Activated gamma-delta T cell treated with anti-CD3 and anti-CD28 coated beads, Interleukin-2, amount 50 U/mL, for 16 hours (primary cell): ENCODE results near the gene PACSIN2.
"Not testable (repeated sequence)": the region's sequence is repeated elsewhere in the genome, so short reads cannot be mapped to it uniquely, and the experiment has no call there.

Source experiments
- DNase-seq: peaks from one replicate; pipeline ENCODE4 v3.0.0-alpha.2; 2020; ENCODE audit warnings: low read depth

PACSIN2 gene

DNA sequence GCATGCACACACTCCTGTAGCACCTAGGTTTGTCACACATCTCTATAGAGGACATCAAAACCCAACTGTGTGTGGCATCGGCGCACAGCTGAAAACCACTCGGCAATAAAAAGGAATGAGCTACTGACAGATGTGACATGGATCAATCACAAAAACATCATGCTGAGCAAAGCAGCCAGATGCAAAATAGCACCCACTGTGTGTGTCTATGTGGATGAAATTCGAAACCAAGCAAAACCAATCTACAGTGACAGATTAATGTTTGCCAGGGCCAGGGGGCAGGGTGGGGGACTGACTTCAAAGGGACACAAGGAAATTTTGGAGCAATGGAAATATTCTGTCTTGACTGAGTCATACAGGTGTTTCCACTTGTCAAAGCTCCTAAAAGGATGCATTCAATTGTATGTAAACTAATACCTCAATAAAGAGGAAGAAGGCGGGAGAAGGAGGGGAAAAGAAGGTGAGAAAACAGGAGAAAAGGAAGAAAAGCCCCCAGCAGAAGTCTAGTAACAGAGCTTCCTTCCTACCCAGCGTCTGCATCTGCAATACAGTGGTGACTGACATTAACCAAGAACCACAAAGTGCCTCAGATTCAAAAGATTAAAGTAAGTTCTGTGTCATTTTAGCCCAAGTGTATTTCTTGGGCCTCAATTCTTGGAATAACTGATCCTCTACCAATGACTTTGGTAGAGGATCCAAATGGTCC lies 49.8 kb downstream of the PACSIN2 start:
- no peak for DNase-seq

DNA sequence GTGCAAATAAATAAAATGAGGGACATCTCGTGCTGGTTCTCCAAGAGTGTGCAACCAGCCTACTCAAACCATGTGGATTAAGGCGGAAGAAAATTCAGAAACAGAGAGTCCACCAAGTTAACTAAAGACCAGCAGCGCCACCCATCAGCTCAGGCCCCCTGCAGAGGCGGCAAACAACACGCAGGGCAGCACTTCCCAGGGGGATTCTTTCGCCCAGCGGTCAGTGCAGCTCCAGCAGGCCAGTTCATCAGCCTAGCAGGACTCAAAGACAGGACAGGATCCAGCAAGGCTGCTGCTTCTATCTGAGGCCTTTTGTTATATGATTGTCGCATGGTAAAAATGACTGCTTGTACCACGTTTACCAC lies 51.7 kb downstream of the PACSIN2 start:
- no peak for DNase-seq

DNA sequence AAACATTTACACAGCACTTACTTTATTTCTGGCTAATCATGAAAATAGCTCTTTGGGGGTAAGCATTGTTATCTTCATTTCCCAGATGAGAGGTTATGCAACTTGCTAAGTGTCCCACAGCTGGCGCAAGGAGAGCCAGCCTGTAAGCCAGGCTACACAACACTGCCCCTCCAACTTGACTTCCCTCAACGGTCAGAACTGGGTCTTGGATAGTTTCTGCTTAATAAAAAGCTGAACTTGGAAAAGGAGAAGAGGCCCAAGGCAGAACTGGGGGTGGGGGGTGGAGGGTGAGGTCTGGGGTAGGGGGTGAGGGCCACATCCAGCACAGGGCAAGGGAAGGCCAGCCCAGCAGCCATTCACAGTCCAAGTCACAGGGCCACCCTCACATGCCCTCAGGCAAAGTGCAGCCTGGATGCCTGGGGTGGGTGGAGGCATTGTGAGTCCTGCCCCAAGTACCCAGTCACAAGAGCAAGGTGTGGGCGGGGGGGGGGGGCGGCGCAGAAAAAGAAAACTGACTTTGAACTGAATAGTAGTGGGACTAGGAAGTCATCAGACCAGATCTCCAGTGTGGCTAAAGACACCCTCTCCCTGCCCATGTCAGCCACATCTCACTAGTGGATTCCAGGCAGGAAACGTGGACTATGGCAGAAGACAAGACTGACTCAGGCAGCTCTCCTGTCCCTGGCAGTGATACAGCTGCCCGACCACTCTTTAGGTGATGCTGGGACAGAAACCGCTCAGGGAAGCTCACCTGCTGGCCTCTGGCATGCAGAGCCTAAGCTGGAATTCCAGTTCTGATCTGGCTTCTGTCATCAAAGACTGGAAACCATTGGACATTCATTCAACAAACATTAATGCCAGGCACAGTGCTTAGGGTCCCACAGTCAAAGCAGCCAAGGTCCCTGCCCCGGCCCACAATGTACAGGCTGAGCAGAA lies 52.4 kb downstream of the PACSIN2 start:
- DNase-seq, result no peak

DNA sequence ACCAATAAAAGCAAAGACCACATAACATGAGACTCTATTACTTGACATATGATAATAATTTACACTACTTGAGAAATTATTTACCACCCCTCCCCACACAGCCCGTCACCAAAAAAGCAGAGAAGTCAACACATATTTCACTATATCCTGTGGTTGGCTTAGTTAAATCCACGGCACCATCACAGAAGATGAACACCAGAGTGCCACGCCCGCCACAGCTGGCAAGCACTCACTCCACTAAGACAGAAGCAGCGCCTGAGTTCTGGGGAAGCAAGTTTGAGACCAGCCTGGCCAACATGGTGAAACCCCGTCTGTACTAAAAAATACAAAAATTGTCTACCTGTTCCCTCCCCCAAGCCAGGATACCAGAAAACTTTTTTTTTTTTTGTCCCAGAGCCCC lies 53.1 kb downstream of the PACSIN2 start:
- DNase-seq, result no peak

DNA sequence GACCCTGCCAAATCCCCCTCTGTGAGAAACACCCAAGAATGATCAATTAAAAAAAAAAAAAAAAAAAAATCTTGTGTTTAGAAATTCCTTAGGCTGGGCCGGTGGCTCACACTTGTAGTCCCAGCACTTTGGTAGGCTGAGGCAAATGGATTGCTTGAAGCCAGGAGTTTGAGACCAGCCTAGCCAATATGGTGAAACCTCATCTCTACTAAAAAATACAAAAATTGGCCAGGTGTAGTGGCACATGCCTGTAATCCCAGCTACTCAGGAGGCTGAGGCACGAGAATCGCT lies 53.6 kb downstream of the PACSIN2 start:
- not testable (repeated sequence) for DNase-seq

DNA sequence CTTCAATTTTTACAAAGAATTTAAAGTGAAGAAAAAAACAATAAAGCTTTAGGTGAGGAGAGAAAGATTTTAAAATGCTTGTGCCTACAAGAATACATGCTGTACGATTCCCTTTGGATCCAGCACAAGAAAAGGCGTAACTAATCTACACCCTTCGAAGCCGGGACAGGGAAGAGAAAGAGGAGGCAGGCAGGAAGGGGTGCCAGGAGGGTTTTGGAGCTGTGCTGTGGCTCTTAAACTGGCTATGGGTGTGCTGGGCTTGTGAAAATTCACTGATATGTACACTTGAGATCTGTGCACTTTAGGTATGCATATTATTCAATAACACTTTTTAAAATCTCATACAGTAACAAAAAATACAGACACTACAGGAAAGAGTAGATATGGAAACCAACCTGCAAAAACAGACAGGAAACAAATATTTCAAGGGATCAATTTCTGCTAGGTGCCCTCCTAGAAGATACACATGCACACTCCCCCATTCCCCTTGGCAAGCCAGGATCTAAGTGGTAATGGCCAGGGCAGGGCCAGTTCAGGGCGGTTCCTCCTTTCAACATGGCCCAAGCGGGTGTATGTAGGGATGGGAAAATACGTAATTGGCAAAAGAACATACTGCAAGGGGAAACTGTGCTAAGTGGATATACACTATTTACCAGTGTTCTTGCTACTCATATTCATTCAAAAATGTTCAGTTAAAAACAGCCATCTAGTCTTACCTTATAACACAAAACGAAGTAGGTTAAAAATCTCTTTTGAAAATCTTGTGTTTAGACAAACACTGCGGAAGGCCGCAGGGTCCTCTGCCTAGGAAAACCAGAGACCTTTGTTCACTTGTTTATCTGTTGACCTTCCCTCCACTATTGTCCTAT lies 54.2 kb downstream of the PACSIN2 start:
- no peak for DNase-seq

DNA sequence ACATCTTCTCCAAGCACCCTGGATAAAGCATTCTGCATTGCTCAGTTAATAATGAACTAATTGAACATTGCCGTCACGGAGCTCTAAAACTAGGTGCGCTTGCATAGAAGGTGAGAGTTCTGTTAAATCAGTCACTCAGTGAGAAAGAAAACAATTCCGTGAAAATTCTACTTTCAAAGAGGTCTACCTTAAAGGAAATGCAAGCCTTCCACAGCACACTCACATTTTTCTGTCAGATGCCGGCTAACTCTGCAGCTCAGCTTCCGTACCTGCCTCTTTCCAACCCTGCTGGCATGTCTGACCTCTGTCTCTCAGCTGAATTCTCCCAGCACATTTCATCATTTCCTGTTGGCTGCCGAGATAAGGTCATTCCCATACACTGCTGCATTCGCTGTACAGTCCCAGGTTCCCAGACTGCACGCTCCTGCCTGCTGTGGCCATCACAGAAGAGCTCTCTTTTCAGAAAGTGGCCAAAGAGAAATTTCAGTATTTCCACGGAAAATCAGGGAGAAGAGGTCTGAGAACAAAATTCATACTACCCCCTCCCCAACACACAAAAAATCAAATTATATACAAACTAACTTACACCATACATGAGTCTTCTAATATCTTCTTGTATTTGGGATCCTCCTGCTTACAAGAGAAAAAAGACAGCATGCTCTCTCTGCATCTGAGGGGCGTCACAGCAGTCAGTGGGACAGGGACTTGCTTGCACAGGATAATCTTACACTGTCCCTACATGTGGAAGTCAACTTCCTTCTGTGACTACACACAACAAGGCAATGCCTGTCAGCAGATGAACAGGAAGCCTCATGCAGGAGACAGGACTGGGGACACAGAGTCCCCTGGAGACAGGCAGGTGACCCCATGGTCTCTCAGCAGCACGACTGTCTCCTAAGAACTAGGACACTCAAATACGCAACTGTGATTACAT lies 55.1 kb downstream of the PACSIN2 start:
- DNase-seq, result no peak

DNA sequence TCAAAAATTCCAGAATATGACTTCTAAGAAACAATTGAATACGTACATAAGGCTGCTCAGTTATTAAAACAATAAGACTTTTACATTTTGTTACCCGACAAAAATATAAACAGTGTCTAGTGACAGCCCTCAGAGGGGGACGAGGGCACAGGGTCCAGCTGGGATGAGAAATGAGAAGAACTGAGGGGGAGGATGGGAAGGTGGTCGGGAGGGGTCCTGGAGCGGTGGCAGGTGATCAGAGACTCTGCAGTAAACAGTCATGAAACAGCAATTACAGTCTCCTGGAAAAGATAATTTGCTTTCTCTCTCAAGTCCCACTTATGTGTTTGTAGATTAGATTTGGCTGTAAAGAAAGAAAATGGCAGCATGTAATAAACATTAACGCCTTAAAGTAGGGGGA lies 56.0 kb downstream of the PACSIN2 start:
- DNase-seq, result no peak

DNA sequence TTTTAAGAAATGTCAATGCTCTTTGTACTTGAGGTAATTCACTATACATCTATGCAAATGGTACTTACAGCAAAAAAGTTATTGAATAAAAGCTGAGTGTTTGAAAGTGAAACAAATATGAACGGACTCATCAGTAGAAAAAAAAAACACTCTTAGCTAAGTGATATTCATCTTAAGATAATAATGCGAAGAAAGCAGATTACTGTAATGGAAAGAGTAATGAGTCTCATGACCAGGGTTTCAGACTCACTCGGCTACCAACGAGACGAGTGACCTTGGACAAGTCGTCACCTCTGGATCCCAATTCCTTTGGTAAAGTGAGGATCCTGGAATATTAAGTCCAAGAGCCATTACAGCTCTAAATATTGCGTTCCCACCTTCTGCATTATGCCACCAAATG lies 57.0 kb downstream of the PACSIN2 start:
- DNase-seq, result no peak

DNA sequence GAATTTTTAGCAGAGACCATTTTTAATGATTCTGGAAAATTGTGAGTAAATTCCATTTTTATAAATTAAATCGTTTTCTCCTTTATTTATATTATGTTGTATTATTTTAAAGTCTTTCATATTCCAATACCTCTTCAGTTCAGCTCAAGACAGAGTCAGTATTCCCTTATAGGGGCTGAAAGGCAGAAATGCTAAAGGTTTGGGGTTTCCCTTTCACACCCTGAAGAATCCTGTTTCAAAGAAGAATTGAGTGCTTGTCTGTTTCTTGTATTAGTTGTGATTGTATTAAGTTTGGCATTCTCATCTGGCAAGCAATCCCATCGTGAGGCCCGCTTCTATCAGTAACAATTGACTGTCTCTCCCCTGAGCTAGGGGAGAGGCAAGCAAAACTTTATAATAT lies 57.4 kb downstream of the PACSIN2 start:
- DNase-seq, result no peak

DNA sequence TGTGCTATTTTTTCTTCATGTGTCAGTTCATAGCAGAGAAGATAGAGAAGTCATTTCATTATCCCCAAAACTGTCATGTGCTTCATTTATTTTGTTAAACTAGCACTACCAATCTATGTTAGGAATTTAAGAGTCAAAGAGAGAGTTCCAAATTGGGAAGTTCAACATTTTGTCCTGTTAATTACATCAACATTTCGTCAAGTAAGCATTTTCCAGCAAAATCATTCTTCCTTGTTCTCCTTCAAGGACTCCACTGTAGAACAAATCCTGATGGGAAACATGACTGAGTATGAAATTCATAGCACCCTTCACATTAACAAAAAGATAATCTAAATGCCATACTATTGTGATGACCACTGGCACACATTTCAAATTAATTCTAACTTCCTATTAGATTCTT lies 59.1 kb downstream of the PACSIN2 start:
- DNase-seq, result no peak

DNA sequence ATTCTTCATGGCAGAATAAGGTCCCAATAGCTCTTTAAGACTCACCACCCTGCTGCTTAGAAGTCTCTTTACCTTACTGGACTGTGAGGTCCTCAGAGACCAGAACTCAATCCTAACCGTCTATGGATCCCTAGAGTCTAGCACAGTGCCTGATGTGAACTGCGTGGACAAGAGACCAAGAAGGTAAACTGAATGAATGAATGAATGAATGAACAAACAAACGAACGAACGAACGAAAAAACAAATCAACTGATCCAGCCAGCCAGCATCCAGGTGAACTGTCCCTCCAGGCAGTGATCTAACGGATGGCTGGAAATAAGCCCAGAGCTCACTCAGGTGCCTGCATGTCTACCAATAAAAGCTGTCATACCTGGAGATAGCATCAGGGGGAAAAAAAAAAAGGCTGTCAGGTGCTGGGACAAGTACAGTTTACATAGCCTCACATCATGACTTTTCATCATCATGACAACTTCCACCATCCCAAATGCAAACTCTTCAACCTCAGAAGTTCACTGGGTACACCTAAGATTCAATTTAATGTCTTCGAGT lies 59.8 kb downstream of the PACSIN2 start:
- DNase-seq, result no peak

DNA sequence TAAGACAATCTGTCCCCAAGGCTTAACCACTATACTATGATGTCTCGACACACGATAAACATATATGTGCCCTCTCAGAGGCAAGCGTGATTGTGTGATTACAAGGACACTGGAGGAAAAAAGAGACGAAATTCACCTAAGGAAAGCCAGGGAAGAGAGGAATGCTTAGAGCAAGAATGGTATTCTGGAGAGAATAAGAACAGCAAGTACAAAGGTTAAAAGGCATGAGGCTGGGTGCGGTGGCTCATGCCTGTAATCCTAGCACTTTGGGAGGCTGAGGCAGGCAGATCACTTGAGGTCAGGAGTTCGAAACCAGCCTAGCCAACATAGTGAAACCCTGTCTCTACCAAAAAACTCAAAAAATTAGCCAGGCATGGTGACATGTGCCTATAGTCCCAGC lies 61.2 kb downstream of the PACSIN2 start:
- not testable (repeated sequence) for DNase-seq

DNA sequence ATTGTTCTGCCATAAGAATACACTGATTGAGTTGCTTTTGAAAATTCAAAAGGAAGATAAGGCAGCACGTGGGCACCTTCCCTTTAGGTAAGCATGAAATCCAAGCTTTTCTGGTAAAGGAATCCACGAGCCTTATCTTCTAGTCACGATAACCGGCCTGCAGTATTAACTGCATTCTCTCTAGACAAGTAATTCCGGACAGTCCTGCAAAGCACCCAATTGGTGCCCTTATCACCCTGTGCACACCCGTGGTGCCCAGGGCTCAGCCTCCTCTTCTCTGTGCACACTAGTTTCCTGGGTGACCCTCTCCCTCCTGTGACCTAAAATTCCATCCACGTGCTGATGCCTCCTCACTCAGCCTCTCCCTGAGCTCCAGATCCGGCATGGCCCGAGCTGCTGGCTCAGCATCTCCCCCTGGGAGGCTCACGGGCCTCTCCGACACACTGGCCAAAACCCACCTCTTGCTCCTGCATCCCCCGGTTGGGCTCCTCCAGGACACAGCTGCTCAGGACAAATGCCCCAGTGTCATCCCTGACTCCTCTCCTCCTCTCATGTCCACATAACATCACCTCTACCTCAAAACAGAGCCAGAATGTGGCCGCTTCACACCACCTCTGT lies 63.7 kb downstream of the PACSIN2 start:
- DNase-seq, result no peak

DNA sequence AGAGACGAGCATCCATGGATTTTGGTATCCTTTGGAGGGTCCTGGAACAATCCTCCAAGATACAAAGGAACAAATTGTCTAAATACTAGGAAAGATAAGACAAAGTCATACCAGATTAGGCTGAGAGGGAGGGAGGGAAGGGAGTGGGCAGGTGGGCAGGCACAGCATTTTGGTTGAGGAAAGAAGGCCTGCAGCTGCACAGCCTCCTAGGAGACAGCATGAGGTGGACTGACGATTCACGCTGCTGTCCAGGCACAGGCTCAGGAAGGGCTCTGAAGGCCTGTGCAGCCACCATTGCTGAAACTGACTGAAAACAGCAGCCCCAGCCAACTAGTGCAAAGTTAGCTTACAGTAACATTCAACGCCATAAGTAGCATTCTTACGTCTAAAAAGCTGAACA lies 64.7 kb downstream of the PACSIN2 start:
- DNase-seq, result no peak

DNA sequence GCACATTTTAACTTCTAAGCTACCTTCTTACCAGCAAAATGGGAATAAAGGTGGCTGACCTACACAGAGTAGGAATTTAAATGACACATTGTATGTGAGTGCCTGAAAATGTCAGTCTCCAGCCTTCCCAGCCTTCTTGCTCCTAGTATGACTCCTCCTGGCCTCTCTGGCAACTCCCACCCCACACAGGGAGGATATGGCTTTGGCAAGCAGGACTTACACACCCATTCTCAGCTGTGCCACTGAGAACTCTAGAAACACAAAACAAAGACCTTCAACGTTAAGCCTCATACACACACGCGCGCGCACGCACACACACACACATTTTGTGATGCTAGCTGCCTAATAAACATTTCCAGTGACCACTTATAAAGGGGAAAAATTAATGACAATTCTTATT lies 65.8 kb downstream of the PACSIN2 start:
- DNase-seq, result no peak

DNA sequence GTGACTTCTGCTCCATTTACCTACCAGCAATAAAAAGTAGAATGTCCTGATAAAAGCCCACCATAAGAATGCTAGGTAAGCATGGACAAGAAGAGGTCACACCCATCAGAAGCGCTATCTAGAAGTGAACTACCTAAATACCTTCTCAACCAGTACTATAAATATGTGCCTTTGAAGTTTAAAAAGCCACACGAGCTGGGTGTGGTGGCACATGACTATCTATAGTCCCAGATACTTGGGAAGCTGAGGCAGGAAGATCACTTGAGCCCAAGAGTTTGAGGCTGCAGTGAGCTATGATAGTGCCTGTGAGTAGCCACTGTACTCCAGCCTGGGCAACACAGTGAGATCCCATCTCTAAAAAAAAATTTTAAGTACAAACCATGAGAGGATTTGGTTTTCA lies 66.7 kb downstream of the PACSIN2 start:
- DNase-seq, result no peak

DNA sequence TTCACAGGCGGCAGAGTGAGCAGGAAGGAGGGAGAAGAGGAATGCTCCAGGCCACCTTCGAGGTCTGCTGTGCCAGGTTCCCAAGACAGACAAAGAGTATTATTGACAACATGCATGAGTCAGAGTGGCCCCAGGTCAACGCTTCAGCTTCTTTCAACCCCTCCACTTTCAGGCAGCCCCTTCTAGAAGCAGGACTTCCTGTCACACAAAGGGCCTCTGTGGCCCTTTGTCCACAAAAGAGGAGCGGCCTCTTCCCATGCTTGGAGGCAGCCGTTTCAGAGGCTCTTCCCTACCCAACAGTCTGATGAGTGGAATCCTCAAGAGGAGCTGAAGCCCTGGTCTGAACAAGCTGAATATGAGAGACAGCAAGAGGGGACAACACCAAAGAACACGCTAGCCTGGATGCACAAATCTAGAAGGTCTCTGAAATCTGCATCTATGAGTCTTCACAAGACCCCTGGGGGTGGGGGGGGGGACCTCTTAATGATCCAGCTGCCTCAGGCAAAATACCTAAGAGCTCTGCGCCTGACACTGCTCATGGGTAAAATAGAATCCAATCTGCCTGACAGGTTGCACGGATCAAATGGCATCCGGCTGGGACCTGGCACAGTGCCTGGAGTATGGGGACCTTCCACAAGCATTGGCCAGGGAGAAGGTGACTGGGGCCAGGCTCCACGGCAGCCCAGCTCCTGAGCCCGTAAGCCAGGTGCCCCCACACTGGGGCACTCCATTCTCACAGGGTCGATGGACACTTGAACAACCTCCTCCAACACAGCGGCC lies 67.5 kb downstream of the PACSIN2 start:
- DNase-seq, result no peak

DNA sequence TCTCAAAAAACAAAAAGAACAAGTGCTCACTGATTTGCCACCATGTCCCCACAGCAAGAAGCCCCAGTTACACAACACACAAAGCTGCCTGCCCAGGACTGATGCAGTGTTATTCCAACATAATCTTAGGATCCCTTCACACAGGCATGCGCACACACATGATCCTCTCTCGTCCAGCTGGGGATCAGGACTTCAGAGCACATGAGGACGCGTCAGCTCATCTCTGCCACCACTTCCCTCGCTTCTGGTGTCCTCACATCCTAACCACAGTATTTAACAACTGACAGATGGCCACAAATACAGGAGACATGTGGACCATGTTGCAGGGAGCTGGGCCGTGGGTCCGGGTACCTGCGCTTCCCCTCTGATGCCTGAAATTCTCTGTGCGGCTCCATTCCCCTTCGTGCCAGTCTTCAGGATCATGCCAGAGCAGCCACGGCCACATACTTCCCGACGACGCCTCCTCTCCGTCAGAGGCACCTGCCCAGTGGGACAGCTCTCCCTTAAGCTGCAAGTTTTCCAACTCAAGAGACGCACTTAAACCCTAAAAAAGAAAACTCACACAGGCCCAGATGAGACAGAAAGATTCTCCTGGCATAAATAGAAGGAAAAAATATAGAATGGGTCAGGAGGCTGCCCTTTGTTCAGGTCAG lies 68.3 kb downstream of the PACSIN2 start:
- DNase-seq, result no peak

DNA sequence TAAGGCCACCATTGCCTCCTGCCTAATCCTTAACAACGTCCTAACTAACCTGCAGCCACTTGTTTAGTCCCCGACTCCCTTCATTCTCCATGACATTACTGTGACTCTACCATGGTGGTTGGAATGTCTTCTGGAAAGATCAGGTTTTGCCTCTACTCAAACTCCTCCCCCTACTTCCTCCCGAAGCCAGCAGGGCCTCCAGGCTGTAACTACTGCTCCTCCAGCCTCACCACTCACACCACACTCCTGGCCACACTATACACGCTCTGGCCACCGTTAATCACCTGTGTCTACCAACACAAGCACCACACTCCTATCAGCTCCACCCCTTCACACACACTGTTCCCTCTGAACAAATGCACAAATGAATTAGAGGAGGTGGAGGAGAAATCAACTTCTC lies 69.2 kb downstream of the PACSIN2 start:
- DNase-seq, result no peak
